ENCODE results near the gene QSER1.

- TF ChIP-seq CTCF (conservative IDR thresholded peaks at IDR 0.05 in 1 of 2, IDR thresholded peaks at IDR 0.05 in 1 of 2; ENCODE audit: low read depth in 1 of 2, low read length in 2 of 2) (no peak), EZH2 (IDR thresholded peaks at IDR 0.05; ENCODE audit: low read length, missing control alignments) (no peak)
Observed at GRCh38 chr11:32972781-32973180, 80.2 kb downstream of the QSER1 start.
